Stimulated activated CD8-positive, alpha-beta memory T cell treated with anti-CD3 and anti-CD28 coated beads, Interleukin-2, amount 100 ng/mL, for 1 hour (primary cell): ENCODE results near the gene SSBP3.

Experiments
- DNase-seq, 2 donors: peaks; one replicate each; pipeline ENCODE4 v3.0.0-alpha.2; 2020; ENCODE audit warnings: low read depth in 2 of 2

Gene SSBP3

GRCh38 chr1:54176621-54177327 lies 229.4 kb downstream of the SSBP3 start:
- DNase-seq = no peak
